Naive B cell (primary cell): ENCODE results near the gene TMEM164. TPM values are rescaled to one million over a fixed set of nuclear protein-coding genes. Genes with fewer than 3 reads are reported as not detected.
A peak's percentile ranks its signal among the peaks of the same experiment; 100 is the strongest.

Experiments
- ATAC-seq, 2 donors: fragments of 150-1000 bp; cut with Tn5 transposase; 2 replicates each; pipeline ENCODE4 v1.10.0; 2021; ENCODE audit warnings: low read depth in 2 of 2, mild to moderate bottlenecking in 2 of 2, moderate library complexity in 2 of 2
- DNase-seq: peaks from one replicate; pipeline ENCODE4 v3.0.0; 2022
- H3K27ac Mint-ChIP-seq, 6 donors: one replicate each; pipeline ENCODE4 v1.8.0; 2020 to 2022; ENCODE audit warnings: mild to moderate bottlenecking in 6 of 6, mixed read lengths in 6 of 6, moderate library complexity in 5 of 6, inconsistent platforms in 2 of 6
- H3K27me3 Mint-ChIP-seq, 3 donors: one replicate each; pipeline ENCODE4 v1.8.0; 2021 to 2022; ENCODE audit warnings: mixed read lengths in 3 of 3, mild to moderate bottlenecking in 1 of 3
- H3K36me3 Mint-ChIP-seq, 2 donors: one replicate each; pipeline ENCODE4 v1.8.0; 2020 to 2022; ENCODE audit warnings: mixed read lengths in 2 of 2, inconsistent platforms in 1 of 2, mild to moderate bottlenecking in 1 of 2
- H3K4me1 Mint-ChIP-seq, 3 donors: one replicate each; pipeline ENCODE4 v1.8.0; 2020 to 2022; ENCODE audit warnings: mixed read lengths in 3 of 3, inconsistent platforms in 1 of 3, mild to moderate bottlenecking in 1 of 3, moderate library complexity in 1 of 3
- H3K4me3 Mint-ChIP-seq, 8 donors: one replicate each; pipeline ENCODE4 v1.8.0; 2020 to 2022; ENCODE audit warnings: mild to moderate bottlenecking in 8 of 8, mixed read lengths in 8 of 8, moderate library complexity in 8 of 8, inconsistent platforms in 2 of 8
- H3K9me3 Mint-ChIP-seq, 7 donors: one replicate each; pipeline ENCODE4 v1.8.0; 2020 to 2022; ENCODE audit warnings: mixed read lengths in 7 of 7, mild to moderate bottlenecking in 5 of 7, inconsistent platforms in 2 of 7, moderate library complexity in 1 of 7
- polyA plus RNA-seq, 6 donors: library from polyadenylated mRNA; unstranded; fragments of 300-500 nt; fragmentation: Illumina TruSeq; gene quantifications; one replicate each; pipeline ENCODE4 v1.2.3, GENCODE V29; 2021; ENCODE audit warnings: low read depth in 6 of 6

TMEM164 gene
- polyA plus RNA-seq, 6 donors from 2014 or later: 1.4 to 2.4 (median 1.8) TPM; not detected in 1

GRCh38 chrX:110051559-110051958 lies 48.6 kb downstream of the TMEM164 start:
- peaks cover 4 to 22% (median 4%) of the 10 kb centered on the region in 3 donors for H3K4me1 Mint-ChIP-seq
- H3K36me3 Mint-ChIP-seq: peaks cover 7 to 9% of the 10 kb centered on the region in 2 donors
- ATAC-seq (no peak), DNase-seq (no peak)
- H3K4me3 Mint-ChIP-seq: no peak overlapping the region
- H3K9me3 Mint-ChIP-seq: peaks cover 0 to 4% (median 1%) of the 10 kb centered on the region in 7 donors
- H3K27me3 Mint-ChIP-seq: no peaks in the 10 kb centered on the region
- no peak overlapping the region for H3K27ac Mint-ChIP-seq

GRCh38 chrX:110052303-110052702 lies 49.4 kb downstream of the TMEM164 start:
- ATAC-seq (no peak), DNase-seq (no peak)
- Mint-ChIP-seq H3K27me3 (no peaks in the 10 kb centered on the region), H3K27ac (no peak overlapping the region), H3K9me3 (peaks cover 0 to 4% (median 1%) of the 10 kb centered on the region in 7 donors), H3K4me1 (peaks cover 0 to 22% (median 4%) of the 10 kb centered on the region in 3 donors), H3K36me3 (peaks cover 7 to 9% of the 10 kb centered on the region in 2 donors), H3K4me3 (no peak overlapping the region)

- ATAC-seq (no peak), DNase-seq (no peak)
- Mint-ChIP-seq H3K4me1 (peaks cover 0 to 16% (median 3%) of the 10 kb centered on the region in 3 donors), H3K27me3 (no peaks in the 10 kb centered on the region), H3K27ac (no peak overlapping the region), H3K9me3 (peaks cover 0 to 4% (median 1%) of the 10 kb centered on the region in 7 donors), H3K36me3 (peaks cover 7 to 9% of the 10 kb centered on the region in 2 donors), H3K4me3 (no peak overlapping the region)
Measured at GRCh38 chrX:110053453-110053852, 50.5 kb downstream of the TMEM164 start.

GRCh38 chrX:110055616-110056015 lies 52.7 kb downstream of the TMEM164 start:
- Mint-ChIP-seq H3K9me3 (peaks cover 0 to 4% (median 0%) of the 10 kb centered on the region in 7 donors), H3K27me3 (no peaks in the 10 kb centered on the region), H3K4me1 (peaks cover 0 to 8% (median 0%) of the 10 kb centered on the region in 3 donors), H3K27ac (no peak overlapping the region), H3K36me3 (peaks cover 7 to 9% of the 10 kb centered on the region in 2 donors), H3K4me3 (no peak overlapping the region)
- DNase-seq (no peak), ATAC-seq (no peak)

GRCh38 chrX:110056419-110056818 lies 53.5 kb downstream of the TMEM164 start:
- H3K4me1 Mint-ChIP-seq: peaks cover 0 to 8% (median 0%) of the 10 kb centered on the region in 3 donors
- peaks cover 0 to 4% (median 0%) of the 10 kb centered on the region in 7 donors for H3K9me3 Mint-ChIP-seq
- no peak overlapping the region for H3K4me3 Mint-ChIP-seq
- H3K36me3 Mint-ChIP-seq: peaks cover 7 to 9% of the 10 kb centered on the region in 2 donors
- ATAC-seq (no peak), DNase-seq (no peak)
- H3K27ac Mint-ChIP-seq: no peak overlapping the region
- no peaks in the 10 kb centered on the region for H3K27me3 Mint-ChIP-seq

GRCh38 chrX:110059410-110059809 lies 56.5 kb downstream of the TMEM164 start:
- peaks cover 0 to 4% (median 0%) of the 10 kb centered on the region in 7 donors for H3K9me3 Mint-ChIP-seq
- ATAC-seq (no peak), DNase-seq (no peak)
- H3K4me3 Mint-ChIP-seq: no peak overlapping the region
- no peaks in the 10 kb centered on the region for H3K27me3 Mint-ChIP-seq
- H3K27ac Mint-ChIP-seq: no peak overlapping the region
- H3K4me1 Mint-ChIP-seq: peaks cover 7 to 25% (median 8%) of the 10 kb centered on the region in 3 donors
- H3K36me3 Mint-ChIP-seq: peaks cover 2 to 3% of the 10 kb centered on the region in 2 donors

- H3K27ac Mint-ChIP-seq: no peak overlapping the region
- peaks cover 7 to 24% (median 8%) of the 10 kb centered on the region in 3 donors for H3K4me1 Mint-ChIP-seq
- no peaks in the 10 kb centered on the region for H3K27me3 Mint-ChIP-seq
- no peak for ATAC-seq
- H3K9me3 Mint-ChIP-seq: peaks cover 0 to 4% (median 0%) of the 10 kb centered on the region in 7 donors
- no peak overlapping the region for H3K4me3 Mint-ChIP-seq
- H3K36me3 Mint-ChIP-seq: no peaks in the 10 kb centered on the region
- no peak for DNase-seq
Measured at GRCh38 chrX:110060317-110060716, 57.4 kb downstream of the TMEM164 start.

GRCh38 chrX:110060846-110061537 lies 58.1 kb downstream of the TMEM164 start:
- ATAC-seq: no peak

GRCh38 chrX:110062919-110063318 lies 60.0 kb downstream of the TMEM164 start:
- H3K4me1 Mint-ChIP-seq: peaks cover 7 to 17% (median 10%) of the 10 kb centered on the region in 3 donors
- no peak overlapping the region for H3K4me3 Mint-ChIP-seq
- no peak for ATAC-seq
- no peak for DNase-seq
- H3K36me3 Mint-ChIP-seq: peaks cover 0 to 2% of the 10 kb centered on the region in 2 donors
- H3K27ac Mint-ChIP-seq: peak overlapping the region in 2 of 6 donors; percentile 4 to 22
- H3K9me3 Mint-ChIP-seq: no peaks in the 10 kb centered on the region
- H3K27me3 Mint-ChIP-seq: no peaks in the 10 kb centered on the region

More at GRCh38 chrX:110060846-110061537, 58.1 kb downstream of the TMEM164 start:
- no peak for DNase-seq
- Mint-ChIP-seq H3K27me3 (no peaks in the 10 kb centered on the region), H3K4me1 (peaks cover 7 to 17% (median 8%) of the 10 kb centered on the region in 3 donors), H3K9me3 (peaks cover 0 to 4% (median 0%) of the 10 kb centered on the region in 7 donors), H3K4me3 (peak overlapping the region in 1 of 8 donors; percentile 2), H3K36me3 (no peaks in the 10 kb centered on the region), H3K27ac (no peak overlapping the region)

GRCh38 chrX:110066488-110067225 lies 63.7 kb downstream of the TMEM164 start:
- peaks cover 7 to 17% (median 10%) of the 10 kb centered on the region in 3 donors for H3K4me1 Mint-ChIP-seq
- ATAC-seq (no peak), DNase-seq (no peak)
- no peaks in the 10 kb centered on the region for H3K27me3 Mint-ChIP-seq
- H3K36me3 Mint-ChIP-seq: peaks cover 0 to 7% of the 10 kb centered on the region in 2 donors
- no peak overlapping the region for H3K4me3 Mint-ChIP-seq
- H3K27ac Mint-ChIP-seq: peak overlapping the region in 4 of 6 donors; percentile 8 to 57 (median 25)
- H3K9me3 Mint-ChIP-seq: no peaks in the 10 kb centered on the region

GRCh38 chrX:110070970-110071369 lies 68.1 kb downstream of the TMEM164 start:
- peaks cover 12 to 13% of the 10 kb centered on the region in 2 donors for H3K36me3 Mint-ChIP-seq
- no peak overlapping the region for H3K4me3 Mint-ChIP-seq
- no peak for ATAC-seq
- no peak for DNase-seq
- peaks cover 0 to 17% (median 6%) of the 10 kb centered on the region in 7 donors for H3K9me3 Mint-ChIP-seq
- no peaks in the 10 kb centered on the region for H3K27me3 Mint-ChIP-seq
- peaks cover 0 to 3% (median under 1%) of the 10 kb centered on the region in 3 donors for H3K4me1 Mint-ChIP-seq
- H3K27ac Mint-ChIP-seq: no peak overlapping the region

- H3K9me3 Mint-ChIP-seq: peaks cover 0 to 4% (median 2%) of the 10 kb centered on the region in 7 donors
- peaks cover 4 to 5% of the 10 kb centered on the region in 2 donors for H3K36me3 Mint-ChIP-seq
- H3K4me1 Mint-ChIP-seq: peaks cover 2 to 4% (median 3%) of the 10 kb centered on the region in 3 donors
- H3K27ac Mint-ChIP-seq: no peak overlapping the region
- H3K27me3 Mint-ChIP-seq: no peaks in the 10 kb centered on the region
- ATAC-seq: no peak
- DNase-seq: no peak
- no peak overlapping the region for H3K4me3 Mint-ChIP-seq
Measured at GRCh38 chrX:110081320-110081719, 78.4 kb downstream of the TMEM164 start.

GRCh38 chrX:110081740-110082139 lies 78.8 kb downstream of the TMEM164 start:
- Mint-ChIP-seq H3K4me1 (peaks cover 0 to 3% (median 2%) of the 10 kb centered on the region in 3 donors), H3K27ac (no peak overlapping the region)
- ATAC-seq: no peak

More at GRCh38 chrX:110081740-110082139, 78.8 kb downstream of the TMEM164 start:
- DNase-seq: no peak
- peaks cover under 1 to 1% of the 10 kb centered on the region in 2 donors for H3K36me3 Mint-ChIP-seq
- H3K27me3 Mint-ChIP-seq: no peaks in the 10 kb centered on the region
- no peak overlapping the region for H3K4me3 Mint-ChIP-seq
- peaks cover 0 to 2% (median 0%) of the 10 kb centered on the region in 7 donors for H3K9me3 Mint-ChIP-seq
